GM19351 (cell line): Measurements from ENCODE around the gene ETV6.

Experiments
- ATAC-seq: cut with Tn5 transposase; IDR thresholded peaks from one replicate; pipeline ENCODE4 v1.9.1; 2021; ENCODE audit warnings: mild to moderate bottlenecking, moderate library complexity; ENCODE audit not compliant: unreplicated experiment

The ETV6 gene

GRCh38 chr12:11732023-11732422 is 82.5 kb downstream of the ETV6 start:
- ATAC-seq, result peak; percentile 24

GRCh38 chr12:11732715-11733114 is 83.2 kb downstream of the ETV6 start:
- no peak for ATAC-seq

GRCh38 chr12:11734580-11735180 is 85.2 kb downstream of the ETV6 start:
- ATAC-seq, result no peak

- ATAC-seq, result no peak
Measured at GRCh38 chr12:11738450-11738849, 89.0 kb downstream of the ETV6 start.

- no peak for ATAC-seq
Measured at GRCh38 chr12:11739980-11740577, 90.6 kb downstream of the ETV6 start.

- no peak for ATAC-seq
Measured at GRCh38 chr12:11741434-11742092, 92.1 kb downstream of the ETV6 start.

- no peak for ATAC-seq
Measured at GRCh38 chr12:11743423-11744409, 94.2 kb downstream of the ETV6 start.

GRCh38 chr12:11744410-11744801 is 94.9 kb downstream of the ETV6 start:
- ATAC-seq, result no peak

GRCh38 chr12:11745113-11745512 is 95.6 kb downstream of the ETV6 start:
- no peak for ATAC-seq

GRCh38 chr12:11746024-11746771 is 96.7 kb downstream of the ETV6 start:
- no peak for ATAC-seq

GRCh38 chr12:11746940-11747716 is 97.7 kb downstream of the ETV6 start:
- no peak for ATAC-seq

- ATAC-seq, result no peak
Measured at GRCh38 chr12:11747969-11748368, 98.5 kb downstream of the ETV6 start.

- no peak for ATAC-seq
Measured at GRCh38 chr12:11748903-11749302, 99.4 kb downstream of the ETV6 start.

- ATAC-seq, result peak; percentile 55
Measured at GRCh38 chr12:11749943-11750690, 100.6 kb downstream of the ETV6 start.

GRCh38 chr12:11752403-11753149 is 103.1 kb downstream of the ETV6 start:
- no peak for ATAC-seq

- no peak for ATAC-seq
Measured at GRCh38 chr12:11753150-11753499, 103.7 kb downstream of the ETV6 start.

- no peak for ATAC-seq
Measured at GRCh38 chr12:11753826-11754225, 104.4 kb downstream of the ETV6 start.

- ATAC-seq, result no peak
Measured at GRCh38 chr12:11754256-11754655, 104.8 kb downstream of the ETV6 start.
